Measurements from ENCODE around the gene OR2H1. TPM values are rescaled to one million over a fixed set of nuclear protein-coding genes. Genes with fewer than 3 reads are reported as not detected.

The OR2H1 gene
- total and polyA plus RNA-seq, 4 donors: 0.27 to 0.33 TPM; not detected in 2

Other genes with a start within 250 kb of the OR2H1 start
- under 1 TPM in 1 of 2 donors, not detected in 1; 0.40 TPM for gene OR14J1, start 155.5 kb upstream of the OR2H1 start, total RNA-seq
- under 1 TPM; 0.06 to 0.08 TPM for gene OR14J1, start 155.5 kb upstream of the OR2H1 start, polyA plus RNA-seq (ENCODE audit: insufficient read length in 2 of 2)
- gene OR5V1, start 88.3 kb upstream of the OR2H1 start, total RNA-seq: not detected
- not detected for gene OR5V1, start 88.3 kb upstream of the OR2H1 start, polyA plus RNA-seq (ENCODE audit: insufficient read length in 2 of 2)
- not detected for gene OR12D3, start 81.9 kb upstream of the OR2H1 start, total RNA-seq
- not detected for gene OR12D3, start 81.9 kb upstream of the OR2H1 start, polyA plus RNA-seq (ENCODE audit: insufficient read length in 2 of 2)
- under 1 TPM in 1 of 2 donors, not detected in 1; 0.22 TPM for gene OR12D2, start 61.5 kb upstream of the OR2H1 start, total RNA-seq
- not detected for gene OR12D2, start 61.5 kb upstream of the OR2H1 start, polyA plus RNA-seq (ENCODE audit: insufficient read length in 2 of 2)
- under 1 TPM in 1 of 2 donors, not detected in 1; 0.20 TPM for gene OR12D1, start 42.2 kb upstream of the OR2H1 start, total RNA-seq
- not detected for gene OR12D1, start 42.2 kb upstream of the OR2H1 start, polyA plus RNA-seq (ENCODE audit: insufficient read length in 2 of 2)
- not detected for gene OR10C1, start 17.8 kb upstream of the OR2H1 start, total RNA-seq
- not detected for gene OR10C1, start 17.8 kb upstream of the OR2H1 start, polyA plus RNA-seq (ENCODE audit: insufficient read length in 2 of 2)
- gene OR11A1, start 84 bp upstream of the OR2H1 start, total RNA-seq: not detected
- not detected for gene OR11A1, start 84 bp upstream of the OR2H1 start, polyA plus RNA-seq (ENCODE audit: insufficient read length in 2 of 2)
- not detected for gene MAS1L, start 30.8 kb downstream of the OR2H1 start, total RNA-seq
- gene MAS1L, start 30.8 kb downstream of the OR2H1 start, polyA plus RNA-seq (ENCODE audit: insufficient read length in 2 of 2): not detected
- gene UBD, start 102.6 kb downstream of the OR2H1 start, total RNA-seq: under 1 TPM; 0.50 to 0.94 TPM
- under 1 TPM in 1 of 2 donors, not detected in 1; 0.27 TPM for gene UBD, start 102.6 kb downstream of the OR2H1 start, polyA plus RNA-seq (ENCODE audit: insufficient read length in 2 of 2)
- not detected for gene OR2H2, start 128.0 kb downstream of the OR2H1 start, total RNA-seq
- gene OR2H2, start 128.0 kb downstream of the OR2H1 start, polyA plus RNA-seq (ENCODE audit: insufficient read length in 2 of 2): 1 to 10 TPM; 2.0 to 2.7 TPM
- 100 to 1,000 TPM in 1 of 2 donors, 10 to 100 TPM in 1; 97.9 to 125 TPM for gene GABBR1, start 176.0 kb downstream of the OR2H1 start, total RNA-seq
- 100 to 1,000 TPM; 415 to 438 TPM for gene GABBR1, start 176.0 kb downstream of the OR2H1 start, polyA plus RNA-seq (ENCODE audit: insufficient read length in 2 of 2)
- 10 to 100 TPM; 22.6 to 82.9 TPM for gene MOG, start 199.9 kb downstream of the OR2H1 start, total RNA-seq
- gene MOG, start 199.9 kb downstream of the OR2H1 start, polyA plus RNA-seq (ENCODE audit: insufficient read length in 2 of 2): 100 to 1,000 TPM; 223 to 225 TPM
- not detected for gene ZFP57, start 224.0 kb downstream of the OR2H1 start, total RNA-seq
- gene ZFP57, start 224.0 kb downstream of the OR2H1 start, polyA plus RNA-seq (ENCODE audit: insufficient read length in 2 of 2): 1 to 10 TPM; 5.9 to 7.1 TPM